ENCODE results near the gene TJP1. TPM values are rescaled to one million over a fixed set of nuclear protein-coding genes. Genes with fewer than 3 reads are reported as not detected.

TJP1 gene
- polyA plus RNA-seq, 1 donor (not counting 4 experiments of a cell fraction or from before 2014, with no cell fraction given): 54.7 TPM

- H3K9me1 ChIP-seq (ENCODE audit: control insufficient read depth, extremely low read depth, insufficient read depth, low read length): no peaks in the 10 kb centered on the region
- dilution Hi-C loops (cut with MboI; ENCODE audit: extremely low pct_ligation_motif_present, low sequenced_read_pairs): no loop called here
- no peak overlapping the region for H3K9ac ChIP-seq (ENCODE audit: control insufficient read depth, extremely low read depth, insufficient read depth, low read length)
- H2AFZ ChIP-seq (ENCODE audit: control insufficient read depth, low read length): no peak overlapping the region
- TF ChIP-seq CTCF (optimal IDR thresholded peaks at IDR 0.05 in 1 of 3, IDR thresholded peaks at IDR 0.05 in 1 of 3, conservative IDR thresholded peaks at IDR 0.05 in 1 of 3; ENCODE audit: extremely low read depth in 1 of 3, insufficient read depth in 2 of 3, low read length in 3 of 3) (no peak), EZH2 (IDR thresholded peaks at IDR 0.05; ENCODE audit: low read length) (no peak)
- H3K9me3 ChIP-seq (ENCODE audit: control insufficient read depth, low read depth, low read length): no peaks in the 10 kb centered on the region
- no peaks in the 10 kb centered on the region for H3K79me2 ChIP-seq (ENCODE audit: control insufficient read depth, insufficient read depth, low read length)
- no peak overlapping the region for H3K4me3 ChIP-seq (ENCODE audit: control insufficient read depth in 2 of 3, extremely low read depth in 1 of 3, insufficient read depth in 2 of 3, low read depth in 1 of 3, low read length in 3 of 3)
- no peaks in the 10 kb centered on the region for H3K36me3 ChIP-seq (ENCODE audit: control insufficient read depth in 2 of 2, extremely low read depth in 1 of 2, insufficient read depth in 2 of 2, low read length in 2 of 2)
- no peak for FAIRE-seq
- no peak overlapping the region for H3K27ac ChIP-seq (ENCODE audit: control insufficient read depth, insufficient read depth, low read length)
- DNase-seq (ENCODE audit: low read depth, low spot score): no peak
- peaks cover 8% of the 10 kb centered on the region for H3K4me1 ChIP-seq (ENCODE audit: control insufficient read depth, extremely low read depth, insufficient read depth, low read length)
- no peaks in the 10 kb centered on the region for H3K27me3 ChIP-seq (ENCODE audit: control insufficient read depth, extremely low read depth, insufficient read depth, low read length)
- H3K4me2 ChIP-seq (ENCODE audit: control insufficient read depth, extremely low read depth, insufficient read depth, low read depth, low read length): no peak overlapping the region
- H4K20me1 ChIP-seq (ENCODE audit: control insufficient read depth, extremely low read depth, insufficient read depth, low read length): no peaks in the 10 kb centered on the region
These were observed 146.4 kb downstream of the TJP1 start for GRCh38 chr15:29675791-29676301.

- Histone ChIP-seq H3K36me3 (ENCODE audit: control insufficient read depth in 2 of 2, extremely low read depth in 1 of 2, insufficient read depth in 2 of 2, low read length in 2 of 2) (no peaks in the 10 kb centered on the region), H4K20me1 (ENCODE audit: control insufficient read depth, extremely low read depth, insufficient read depth, low read length) (no peaks in the 10 kb centered on the region), H3K4me1 (ENCODE audit: control insufficient read depth, extremely low read depth, insufficient read depth, low read length) (peaks cover 18% of the 10 kb centered on the region), H3K79me2 (ENCODE audit: control insufficient read depth, insufficient read depth, low read length) (no peaks in the 10 kb centered on the region), H3K9me1 (ENCODE audit: control insufficient read depth, extremely low read depth, insufficient read depth, low read length) (no peaks in the 10 kb centered on the region), H3K4me2 (ENCODE audit: control insufficient read depth, extremely low read depth, insufficient read depth, low read depth, low read length) (peak overlapping the region; percentile 53), H3K4me3 (ENCODE audit: control insufficient read depth in 2 of 3, extremely low read depth in 1 of 3, insufficient read depth in 2 of 3, low read depth in 1 of 3, low read length in 3 of 3) (peak overlapping the region; percentile 41 to 61 (median 41)), H3K9ac (ENCODE audit: control insufficient read depth, extremely low read depth, insufficient read depth, low read length) (peak overlapping the region; percentile 49), H2AFZ (ENCODE audit: control insufficient read depth, low read length) (peak overlapping the region; percentile 77), H3K27ac (ENCODE audit: control insufficient read depth, insufficient read depth, low read length) (no peak overlapping the region), H3K27me3 (ENCODE audit: control insufficient read depth, extremely low read depth, insufficient read depth, low read length) (no peaks in the 10 kb centered on the region), H3K9me3 (ENCODE audit: control insufficient read depth, low read depth, low read length) (no peaks in the 10 kb centered on the region)
- no peak for FAIRE-seq
- dilution Hi-C loops (cut with MboI; ENCODE audit: extremely low pct_ligation_motif_present, low sequenced_read_pairs): no loop called here
- TF ChIP-seq CTCF (optimal IDR thresholded peaks at IDR 0.05 in 1 of 3, IDR thresholded peaks at IDR 0.05 in 1 of 3, conservative IDR thresholded peaks at IDR 0.05 in 1 of 3; ENCODE audit: extremely low read depth in 1 of 3, insufficient read depth in 2 of 3, low read length in 3 of 3) (no peak), EZH2 (IDR thresholded peaks at IDR 0.05; ENCODE audit: low read length) (no peak)
- DNase-seq (ENCODE audit: low read depth, low spot score): no peak
These were observed 147.4 kb downstream of the TJP1 start for GRCh38 chr15:29674661-29675533.
